ENCODE measurements around the gene ARHGAP44.

The ARHGAP44 gene

DNA sequence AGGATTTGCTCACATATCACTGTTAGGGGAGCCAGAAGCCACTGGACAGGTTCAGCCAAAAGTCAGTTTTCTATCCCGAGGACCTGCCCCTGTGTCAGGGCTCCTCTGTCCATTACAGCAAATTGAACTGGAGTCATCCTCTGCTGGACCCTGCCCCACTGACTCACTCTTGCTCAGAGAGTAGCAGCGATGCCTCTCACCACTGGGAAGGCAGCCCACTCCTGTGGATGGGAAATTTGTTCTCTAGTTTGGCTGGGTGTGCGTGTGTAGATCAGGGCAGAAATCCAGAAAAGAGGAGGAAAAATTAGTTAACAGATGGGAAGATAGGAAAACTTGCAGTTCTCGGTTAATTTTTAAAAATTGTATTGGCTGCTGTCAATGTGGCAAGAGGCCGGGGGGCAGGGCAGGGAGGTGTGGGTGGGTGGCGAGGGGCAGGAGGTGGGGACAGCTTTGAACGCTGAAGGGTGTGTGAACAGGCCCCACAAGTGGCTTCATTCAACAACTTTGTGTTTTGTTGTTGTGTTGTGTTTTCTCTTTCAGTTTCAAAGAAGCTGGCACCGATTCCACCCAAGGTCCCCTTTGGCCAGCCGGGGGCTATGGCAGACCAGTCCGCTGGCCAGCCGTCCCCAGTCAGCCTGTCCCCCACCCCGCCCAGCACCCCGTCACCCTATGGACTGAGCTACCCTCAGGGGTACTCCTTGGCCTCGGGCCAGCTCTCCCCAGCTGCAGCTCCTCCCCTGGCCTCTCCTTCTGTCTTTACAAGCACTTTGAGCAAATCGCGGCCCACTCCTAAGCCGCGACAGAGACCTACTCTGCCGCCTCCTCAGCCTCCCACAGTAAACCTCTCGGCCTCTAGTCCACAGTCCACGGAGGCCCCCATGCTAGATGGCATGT is 194.9 kb downstream of the ARHGAP44 start:
- no peak overlapping the region for H3K4me3 ChIP-seq (ENCODE audit: insufficient read depth, low read depth, low read length, poor library complexity, severe bottlenecking)
- no peaks in the 10 kb centered on the region for H3K27me3 ChIP-seq (replicated peaks; ENCODE audit: control insufficient read depth, insufficient read depth, low read length, poor library complexity, severe bottlenecking)
- H3K36me3 ChIP-seq (ENCODE audit: control insufficient read depth, insufficient read depth, low read length), result no peaks in the 10 kb centered on the region
- H3K27ac ChIP-seq (ENCODE audit: insufficient read depth, low read length, poor library complexity, severe bottlenecking), result no peak overlapping the region
- no peak for DNase-seq
- H3K4me1 ChIP-seq (ENCODE audit: control insufficient read depth, insufficient read depth, low read length, poor library complexity, severe bottlenecking), result no peaks in the 10 kb centered on the region
- no peaks in the 10 kb centered on the region for H3K9me3 ChIP-seq (ENCODE audit: control insufficient read depth, low read length)

DNA sequence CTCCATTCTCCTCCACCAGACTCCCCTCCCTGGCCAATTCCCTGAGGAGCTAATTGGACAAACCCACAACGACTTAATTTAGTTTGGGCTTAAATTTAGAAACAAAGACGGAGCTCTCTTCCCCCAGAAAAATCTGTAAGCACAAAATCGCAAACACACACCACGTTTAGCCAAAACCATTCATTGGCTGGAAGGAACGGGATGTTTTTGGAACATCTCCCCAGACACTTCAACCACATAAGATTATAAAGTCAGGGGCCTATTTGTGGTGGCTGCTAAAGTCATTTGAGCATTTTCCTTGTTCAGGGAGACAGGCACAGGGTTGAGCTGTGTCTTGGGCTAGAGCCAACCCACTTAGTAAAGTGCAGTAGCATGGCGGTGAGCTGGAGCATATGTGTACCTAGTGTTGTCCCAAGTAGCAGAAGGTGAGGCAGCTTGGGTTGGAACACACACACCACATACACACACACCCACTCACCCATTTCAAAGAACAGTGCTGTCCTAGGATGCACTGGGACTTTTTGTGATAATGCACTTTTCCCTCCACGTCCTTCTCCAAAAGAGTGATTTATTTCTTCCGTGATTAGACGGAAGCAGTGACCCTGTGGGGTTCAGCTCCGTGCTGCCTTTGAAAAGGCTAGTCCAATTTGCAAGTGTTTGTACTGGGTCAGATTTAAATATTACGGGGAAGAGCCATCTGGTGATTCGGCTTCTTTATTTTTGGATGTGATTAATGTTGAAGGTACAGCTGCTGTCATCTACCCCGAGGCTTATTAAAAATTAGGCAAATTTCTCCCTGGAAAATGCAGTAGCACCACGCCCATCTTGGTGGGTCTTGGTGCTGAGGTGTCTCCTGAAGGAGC is 196.4 kb downstream of the ARHGAP44 start:
- DNase-seq, result no peak
- Histone ChIP-seq H3K4me1 (ENCODE audit: control insufficient read depth, insufficient read depth, low read length, poor library complexity, severe bottlenecking) (no peaks in the 10 kb centered on the region), H3K27ac (ENCODE audit: insufficient read depth, low read length, poor library complexity, severe bottlenecking) (no peak overlapping the region)

DNA sequence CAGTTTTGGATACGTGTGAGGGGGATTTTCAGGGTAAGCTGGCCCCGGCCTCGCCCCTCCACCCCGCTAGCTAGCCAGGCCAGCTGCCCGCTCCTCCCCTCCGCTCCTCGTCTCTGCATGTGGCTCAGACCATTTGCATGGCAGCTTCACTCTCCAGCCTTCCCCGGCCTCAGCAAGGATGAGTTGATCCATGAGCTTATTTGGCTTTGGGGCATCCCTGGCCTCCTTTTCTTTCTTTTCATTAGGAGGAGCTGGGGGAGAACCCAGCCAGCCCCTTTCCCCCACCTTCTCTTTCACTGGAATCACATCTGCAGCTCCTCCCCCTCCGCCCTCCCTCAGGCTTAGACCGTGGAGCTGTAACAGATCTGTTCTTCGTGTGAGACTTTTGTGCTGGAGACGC is 197.8 kb downstream of the ARHGAP44 start:
- H3K9me3 ChIP-seq (ENCODE audit: control insufficient read depth, low read length), result no peaks in the 10 kb centered on the region
- no peak overlapping the region for H3K27ac ChIP-seq (ENCODE audit: insufficient read depth, low read length, poor library complexity, severe bottlenecking)
- peaks cover 16% of the 10 kb centered on the region for H3K36me3 ChIP-seq (ENCODE audit: control insufficient read depth, insufficient read depth, low read length)
- no peaks in the 10 kb centered on the region for H3K4me1 ChIP-seq (ENCODE audit: control insufficient read depth, insufficient read depth, low read length, poor library complexity, severe bottlenecking)
- no peaks in the 10 kb centered on the region for H3K27me3 ChIP-seq (replicated peaks; ENCODE audit: control insufficient read depth, insufficient read depth, low read length, poor library complexity, severe bottlenecking)
- DNase-seq, result no peak
- no peak overlapping the region for H3K4me3 ChIP-seq (ENCODE audit: insufficient read depth, low read depth, low read length, poor library complexity, severe bottlenecking)

More for the DNA sequence above, 196.4 kb downstream of the ARHGAP44 start:
- Histone ChIP-seq H3K9me3 (ENCODE audit: control insufficient read depth, low read length) (no peaks in the 10 kb centered on the region), H3K27me3 (replicated peaks; ENCODE audit: control insufficient read depth, insufficient read depth, low read length, poor library complexity, severe bottlenecking) (no peaks in the 10 kb centered on the region), H3K4me3 (ENCODE audit: insufficient read depth, low read depth, low read length, poor library complexity, severe bottlenecking) (no peak overlapping the region), H3K36me3 (ENCODE audit: control insufficient read depth, insufficient read depth, low read length) (peaks cover 3% of the 10 kb centered on the region)

DNA sequence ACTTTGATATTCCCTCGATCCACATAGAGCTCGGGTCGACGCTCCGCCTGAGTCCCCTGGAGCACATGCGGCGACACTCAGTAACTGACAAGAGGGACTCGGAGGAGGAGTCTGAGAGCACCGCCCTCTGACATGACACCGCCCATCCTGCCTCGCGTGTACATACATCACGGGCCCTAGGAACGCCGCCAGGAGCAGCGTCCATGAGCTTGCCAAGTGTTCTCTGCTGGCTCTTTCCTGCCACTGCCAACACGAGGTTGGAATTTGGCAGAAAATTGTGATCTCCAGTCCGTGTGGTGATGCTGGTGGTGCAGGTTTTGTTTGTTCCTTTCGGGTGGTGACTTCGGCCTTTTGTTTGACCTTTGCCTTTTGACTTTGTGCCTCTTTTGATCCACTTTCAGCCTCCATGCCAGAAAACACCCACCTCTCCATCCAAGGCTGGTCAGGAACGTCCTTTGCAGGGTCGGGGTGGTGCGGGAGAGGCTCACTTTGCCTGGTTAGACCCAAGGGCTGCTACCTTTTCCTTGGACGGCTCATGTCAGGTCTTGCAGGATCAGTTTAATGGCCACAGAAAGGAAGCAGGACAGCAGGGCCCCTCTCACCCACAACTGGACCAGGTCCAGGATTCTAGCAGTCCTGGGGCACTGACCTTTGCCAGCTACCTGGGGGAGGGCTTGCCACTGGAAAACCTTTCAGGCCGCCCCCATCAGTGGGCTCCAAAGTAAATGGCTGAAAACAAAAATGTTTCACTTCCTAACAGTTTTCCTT is 200.9 kb downstream of the ARHGAP44 start:
- no peaks in the 10 kb centered on the region for H3K9me3 ChIP-seq (ENCODE audit: control insufficient read depth, low read length)
- no peak overlapping the region for H3K27ac ChIP-seq (ENCODE audit: insufficient read depth, low read length, poor library complexity, severe bottlenecking)
- no peaks in the 10 kb centered on the region for H3K4me1 ChIP-seq (ENCODE audit: control insufficient read depth, insufficient read depth, low read length, poor library complexity, severe bottlenecking)
- no peak overlapping the region for H3K4me3 ChIP-seq (ENCODE audit: insufficient read depth, low read depth, low read length, poor library complexity, severe bottlenecking)
- DNase-seq, result no peak
- no peaks in the 10 kb centered on the region for H3K27me3 ChIP-seq (replicated peaks; ENCODE audit: control insufficient read depth, insufficient read depth, low read length, poor library complexity, severe bottlenecking)
- peaks cover 47% of the 10 kb centered on the region for H3K36me3 ChIP-seq (ENCODE audit: control insufficient read depth, insufficient read depth, low read length)

DNA sequence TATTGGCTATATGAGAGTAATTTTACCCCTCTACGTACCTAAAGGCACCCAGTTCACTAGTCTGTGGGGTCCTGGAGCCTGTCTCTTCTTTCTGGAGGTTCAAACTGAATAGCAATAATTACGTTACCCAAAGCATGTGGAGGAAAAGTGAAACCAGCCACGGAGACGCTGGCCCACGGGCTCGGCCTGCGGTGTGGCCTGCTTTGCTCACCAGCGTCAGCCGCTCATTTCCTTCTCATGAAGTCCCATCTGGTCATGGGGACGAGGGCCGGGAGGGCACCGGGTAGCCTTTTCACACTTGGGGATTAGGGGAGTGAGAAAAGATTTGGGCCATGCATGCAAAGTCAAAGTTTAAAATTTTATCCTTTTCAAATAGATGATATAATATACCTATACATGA is 201.6 kb downstream of the ARHGAP44 start:
- Histone ChIP-seq H3K9me3 (ENCODE audit: control insufficient read depth, low read length) (no peaks in the 10 kb centered on the region), H3K36me3 (ENCODE audit: control insufficient read depth, insufficient read depth, low read length) (peaks cover 54% of the 10 kb centered on the region)

DNA sequence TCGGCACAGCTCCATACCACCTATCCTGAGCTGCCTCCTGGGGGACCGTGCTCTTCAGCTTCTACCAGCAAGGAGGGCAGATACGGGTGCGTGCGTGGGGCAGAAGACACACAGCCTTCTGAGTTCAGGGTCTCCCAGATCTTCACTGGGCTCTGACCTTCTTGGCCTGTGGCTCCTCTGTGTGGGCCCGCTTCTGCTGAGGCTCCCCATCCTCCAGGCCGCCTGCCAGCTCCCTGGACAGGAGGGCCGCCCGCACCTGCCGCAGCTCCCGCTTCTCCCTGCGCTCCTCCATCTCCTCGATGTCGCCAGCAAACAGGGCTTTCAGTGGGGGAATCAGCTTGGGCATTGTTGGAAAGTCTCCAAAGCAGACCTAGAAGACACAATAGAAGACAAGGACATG is 203.4 kb downstream of the ARHGAP44 start:
- no peak overlapping the region for H3K27ac ChIP-seq (ENCODE audit: insufficient read depth, low read length, poor library complexity, severe bottlenecking)
- DNase-seq, result no peak
- H3K4me1 ChIP-seq (ENCODE audit: control insufficient read depth, insufficient read depth, low read length, poor library complexity, severe bottlenecking), result no peaks in the 10 kb centered on the region
- H3K9me3 ChIP-seq (ENCODE audit: control insufficient read depth, low read length), result no peaks in the 10 kb centered on the region
- peaks cover 71% of the 10 kb centered on the region for H3K36me3 ChIP-seq (ENCODE audit: control insufficient read depth, insufficient read depth, low read length)
- H3K27me3 ChIP-seq (replicated peaks; ENCODE audit: control insufficient read depth, insufficient read depth, low read length, poor library complexity, severe bottlenecking), result no peaks in the 10 kb centered on the region
- H3K4me3 ChIP-seq (ENCODE audit: insufficient read depth, low read depth, low read length, poor library complexity, severe bottlenecking), result no peak overlapping the region

More for the DNA sequence above, 201.6 kb downstream of the ARHGAP44 start:
- Histone ChIP-seq H3K4me1 (ENCODE audit: control insufficient read depth, insufficient read depth, low read length, poor library complexity, severe bottlenecking) (no peaks in the 10 kb centered on the region), H3K27me3 (replicated peaks; ENCODE audit: control insufficient read depth, insufficient read depth, low read length, poor library complexity, severe bottlenecking) (no peaks in the 10 kb centered on the region), H3K27ac (ENCODE audit: insufficient read depth, low read length, poor library complexity, severe bottlenecking) (no peak overlapping the region), H3K4me3 (ENCODE audit: insufficient read depth, low read depth, low read length, poor library complexity, severe bottlenecking) (no peak overlapping the region)
- no peak for DNase-seq

DNA sequence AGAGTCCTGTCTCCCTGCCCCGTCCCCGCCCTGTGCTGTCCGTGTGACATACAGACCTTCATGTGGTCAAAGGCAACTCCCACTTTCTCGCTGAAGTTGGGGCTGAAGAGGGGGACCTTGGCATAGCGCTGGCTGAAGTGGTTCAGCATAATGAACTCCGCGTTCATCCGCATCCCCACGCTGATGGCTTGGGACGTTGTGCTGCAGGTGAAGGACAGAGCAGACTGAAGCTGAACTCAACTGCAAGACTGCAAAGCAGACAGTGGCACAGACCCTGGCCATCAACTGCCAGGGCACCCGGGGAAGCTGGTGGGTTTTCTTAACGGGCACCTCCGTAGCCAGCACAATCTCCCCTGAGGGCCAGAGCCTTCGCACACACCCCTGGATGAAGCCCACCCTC is 204.3 kb downstream of the ARHGAP44 start:
- Histone ChIP-seq H3K36me3 (ENCODE audit: control insufficient read depth, insufficient read depth, low read length) (peaks cover 81% of the 10 kb centered on the region), H3K4me3 (ENCODE audit: insufficient read depth, low read depth, low read length, poor library complexity, severe bottlenecking) (no peak overlapping the region), H3K27ac (ENCODE audit: insufficient read depth, low read length, poor library complexity, severe bottlenecking) (no peak overlapping the region), H3K9me3 (ENCODE audit: control insufficient read depth, low read length) (no peaks in the 10 kb centered on the region), H3K27me3 (replicated peaks; ENCODE audit: control insufficient read depth, insufficient read depth, low read length, poor library complexity, severe bottlenecking) (no peaks in the 10 kb centered on the region), H3K4me1 (ENCODE audit: control insufficient read depth, insufficient read depth, low read length, poor library complexity, severe bottlenecking) (no peaks in the 10 kb centered on the region)
- no peak for DNase-seq

DNA sequence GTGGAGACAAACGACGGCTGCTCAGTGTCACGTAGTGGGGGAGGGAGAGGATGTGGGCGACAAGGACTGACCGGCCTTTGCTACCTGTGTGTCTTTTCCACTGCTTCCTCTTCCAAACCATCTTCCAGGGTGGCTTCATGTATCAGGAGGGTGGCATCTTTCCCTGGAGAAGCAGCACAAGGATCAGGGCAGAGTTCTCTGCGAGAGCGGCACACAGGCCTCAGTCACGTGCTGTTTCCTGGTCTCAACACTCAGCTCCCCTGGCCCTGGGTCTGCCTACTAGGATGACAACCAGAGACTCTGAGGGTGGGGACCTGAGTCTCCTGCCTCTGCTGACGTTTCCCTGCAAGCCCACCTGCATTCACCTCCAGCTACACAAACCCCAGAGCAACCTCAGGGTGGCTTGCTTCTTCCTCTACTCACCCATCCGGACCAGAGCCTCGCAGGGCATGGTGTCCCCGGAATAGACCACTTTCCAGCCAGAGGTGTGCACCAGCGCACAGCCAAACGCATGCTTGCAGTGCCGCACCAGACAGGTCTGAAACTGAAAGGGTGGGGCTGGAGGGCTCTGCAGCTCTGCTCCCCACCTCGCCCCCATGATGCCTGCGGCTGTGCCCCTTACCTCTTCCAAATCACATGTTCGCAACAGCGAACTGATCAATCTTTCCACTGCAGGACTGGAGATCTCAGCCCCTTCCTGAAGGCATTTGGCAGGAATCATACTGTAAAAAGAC is 205.2 kb downstream of the ARHGAP44 start:
- H3K36me3 ChIP-seq (ENCODE audit: control insufficient read depth, insufficient read depth, low read length), result peaks cover 90% of the 10 kb centered on the region
- H3K27me3 ChIP-seq (replicated peaks; ENCODE audit: control insufficient read depth, insufficient read depth, low read length, poor library complexity, severe bottlenecking), result no peaks in the 10 kb centered on the region
- H3K27ac ChIP-seq (ENCODE audit: insufficient read depth, low read length, poor library complexity, severe bottlenecking), result no peak overlapping the region
- DNase-seq, result no peak
- H3K9me3 ChIP-seq (ENCODE audit: control insufficient read depth, low read length), result no peaks in the 10 kb centered on the region
- H3K4me3 ChIP-seq (ENCODE audit: insufficient read depth, low read depth, low read length, poor library complexity, severe bottlenecking), result no peak overlapping the region
- no peaks in the 10 kb centered on the region for H3K4me1 ChIP-seq (ENCODE audit: control insufficient read depth, insufficient read depth, low read length, poor library complexity, severe bottlenecking)

DNA sequence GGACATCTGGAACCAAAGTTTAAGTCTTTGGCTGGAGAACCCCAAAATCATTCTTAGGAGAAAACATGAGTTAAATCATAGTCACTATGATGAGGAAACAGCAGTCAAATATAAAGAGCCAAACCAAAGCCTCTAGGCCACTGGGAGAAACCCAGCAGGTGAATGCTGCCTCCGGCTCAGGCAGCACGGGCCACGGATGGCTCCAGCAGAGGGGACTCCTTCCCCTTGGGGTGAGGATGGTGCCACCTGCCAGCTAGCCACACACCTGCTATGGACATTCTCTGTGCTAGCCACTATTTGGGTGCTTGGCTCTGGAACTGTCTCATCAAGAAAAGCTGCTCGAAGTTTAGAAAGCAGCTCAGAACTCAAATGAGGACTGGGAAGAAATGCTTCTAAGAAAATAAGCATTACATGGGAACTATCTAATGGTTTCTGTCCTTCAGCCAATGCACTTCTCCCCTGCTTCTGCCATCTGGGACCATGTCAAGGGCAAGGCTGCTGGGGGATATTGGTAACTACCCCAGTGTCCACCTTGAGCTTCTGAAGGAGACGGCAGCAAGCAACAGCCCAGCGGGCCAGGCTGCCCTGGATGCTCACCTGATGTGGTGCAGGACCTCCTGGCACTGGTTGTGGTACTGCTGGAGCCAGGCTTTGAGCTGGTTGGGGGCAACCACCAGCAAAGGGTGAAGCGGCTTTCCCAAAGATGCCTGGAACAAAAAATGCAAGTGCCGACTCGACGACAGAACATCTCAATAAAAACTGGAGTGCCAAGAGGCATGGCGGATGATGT is 206.0 kb downstream of the ARHGAP44 start:
- no peak for DNase-seq
- Histone ChIP-seq H3K27ac (ENCODE audit: insufficient read depth, low read length, poor library complexity, severe bottlenecking) (no peak overlapping the region), H3K9me3 (ENCODE audit: control insufficient read depth, low read length) (no peaks in the 10 kb centered on the region), H3K4me1 (ENCODE audit: control insufficient read depth, insufficient read depth, low read length, poor library complexity, severe bottlenecking) (no peaks in the 10 kb centered on the region), H3K27me3 (replicated peaks; ENCODE audit: control insufficient read depth, insufficient read depth, low read length, poor library complexity, severe bottlenecking) (no peaks in the 10 kb centered on the region), H3K36me3 (ENCODE audit: control insufficient read depth, insufficient read depth, low read length) (peaks cover 97% of the 10 kb centered on the region), H3K4me3 (ENCODE audit: insufficient read depth, low read depth, low read length, poor library complexity, severe bottlenecking) (no peak overlapping the region)
